Uterus (tissue), 4 donors: ENCODE measurements around the gene TTC6. TPM values are rescaled to one million over a fixed set of nuclear protein-coding genes. Genes with fewer than 3 reads are reported as not detected.

Source experiments
- DNase-seq, 2 donors: peaks; one replicate each; pipeline ENCODE4 v3.0.0-alpha.2; 2019 to 2020
- H3K27ac ChIP-seq, 2 donors: fragments of 200-600 bp; sonication (generic); 1 replicate in 1 of 2; 2 replicates in 1 of 2; pipeline ENCODE4 v1.5.1; 2016 to 2018
- H3K27me3 ChIP-seq, 2 donors: fragments of 200-600 bp; sonication (generic); one replicate each; pipeline ENCODE4 v1.5.1; 2018 to 2019; ENCODE audit warnings: control low read depth in 1 of 2
- H3K36me3 ChIP-seq, 2 donors: fragments of 200-600 bp; sonication (generic); one replicate each; pipeline ENCODE4 v1.5.1; 2019; ENCODE audit warnings: control low read depth in 1 of 2
- H3K4me1 ChIP-seq, 2 donors: fragments of 200-600 bp; sonication (generic); one replicate each; pipeline ENCODE4 v1.5.1; 2018 to 2019; ENCODE audit warnings: control low read depth in 1 of 2
- H3K4me3 ChIP-seq, 2 donors: fragments of 200-600 bp; sonication (generic); 1 replicate in 1 of 2; 2 replicates in 1 of 2; pipeline ENCODE4 v1.5.1; 2018 to 2019; ENCODE audit warnings: mild to moderate bottlenecking in 1 of 2
- H3K9me3 ChIP-seq, 2 donors: fragments of 200-600 bp; sonication (generic); one replicate each; pipeline ENCODE4 v1.5.1; 2019; ENCODE audit warnings: control low read depth in 1 of 2
- POLR2A ChIP-seq, 2 donors: fragments of 450-650 bp; IDR thresholded peaks; one replicate each; pipeline ENCODE4 v1.6.1; 2016; ENCODE audit warnings: antibody characterized with exemption in 2 of 2, mild to moderate bottlenecking in 1 of 2, moderate library complexity in 1 of 2
- intact Hi-C: fragments of 100-400 bp; cut with DNase I; formaldehyde crosslinking; loops from one replicate; pipeline ENCODE4 v1.15.1; 2023; ENCODE audit warnings: low total_unique reads
- total RNA-seq, 4 donors: library from RNA; depleted of rRNA in 3 of 4; stranded (reverse); fragments of >200 nt in 3 of 4; gene quantifications; one replicate each; pipeline versions ENCODE4 v1.1.0 to v1.2.4, GENCODE V29; 2014 to 2023
- TF ChIP-seq, protein P1 (sequence below), 4 experiments: fragments of 200-600 bp in 2 of 4; fragments of 450-650 bp in 2 of 4; sonication (generic) in 2 of 4; IDR thresholded peaks; one replicate each; pipeline ENCODE4 v1.5.1; 2016 to 2019; ENCODE audit warnings: antibody characterized with exemption in 4 of 4, mild to moderate bottlenecking in 2 of 4, moderate library complexity in 1 of 4
- donor health status: DM: yes; HTN: yes; CAD: no.

The TTC6 gene
- total RNA-seq, 4 donors from 2014 or later, result 0.07 TPM; not detected in 3

DNA sequence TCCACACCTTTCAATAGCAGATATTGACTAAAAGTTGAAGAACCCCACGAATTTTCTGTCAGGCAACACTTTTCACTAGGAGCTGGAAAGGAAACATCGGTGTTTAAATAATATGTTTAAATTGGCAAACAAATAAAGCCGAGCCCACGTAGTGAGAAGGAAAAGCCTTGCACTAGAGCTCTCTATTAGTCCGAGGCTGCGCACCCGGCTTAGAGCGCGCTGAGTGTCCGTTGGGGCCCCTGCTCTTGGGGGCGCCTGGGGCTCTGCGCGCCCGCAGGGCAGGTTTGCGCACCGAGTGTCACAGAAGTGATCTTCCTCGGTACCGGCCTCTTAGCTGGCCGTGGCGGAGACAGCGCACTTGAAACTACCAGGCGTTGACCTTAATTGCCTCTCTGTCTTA, 6.4 kb downstream of the TTC6 start:
- H3K27ac ChIP-seq, result no peak overlapping the region
- peaks cover 0 to 7% of the 10 kb centered on the region in 2 donors for H3K4me1 ChIP-seq
- DNase-seq, result no peak
- no peaks in the 10 kb centered on the region for H3K36me3 ChIP-seq
- no peak overlapping the region for H3K4me3 ChIP-seq
- intact Hi-C loops, result no loop called here
- H3K27me3 ChIP-seq, result peaks cover 7 to 58% of the 10 kb centered on the region in 2 donors
- H3K9me3 ChIP-seq, result no peaks in the 10 kb centered on the region
- no peak for TF ChIP-seq POLR2A (IDR thresholded peaks at IDR 0.05)
- TF ChIP-seq, protein P1, sequence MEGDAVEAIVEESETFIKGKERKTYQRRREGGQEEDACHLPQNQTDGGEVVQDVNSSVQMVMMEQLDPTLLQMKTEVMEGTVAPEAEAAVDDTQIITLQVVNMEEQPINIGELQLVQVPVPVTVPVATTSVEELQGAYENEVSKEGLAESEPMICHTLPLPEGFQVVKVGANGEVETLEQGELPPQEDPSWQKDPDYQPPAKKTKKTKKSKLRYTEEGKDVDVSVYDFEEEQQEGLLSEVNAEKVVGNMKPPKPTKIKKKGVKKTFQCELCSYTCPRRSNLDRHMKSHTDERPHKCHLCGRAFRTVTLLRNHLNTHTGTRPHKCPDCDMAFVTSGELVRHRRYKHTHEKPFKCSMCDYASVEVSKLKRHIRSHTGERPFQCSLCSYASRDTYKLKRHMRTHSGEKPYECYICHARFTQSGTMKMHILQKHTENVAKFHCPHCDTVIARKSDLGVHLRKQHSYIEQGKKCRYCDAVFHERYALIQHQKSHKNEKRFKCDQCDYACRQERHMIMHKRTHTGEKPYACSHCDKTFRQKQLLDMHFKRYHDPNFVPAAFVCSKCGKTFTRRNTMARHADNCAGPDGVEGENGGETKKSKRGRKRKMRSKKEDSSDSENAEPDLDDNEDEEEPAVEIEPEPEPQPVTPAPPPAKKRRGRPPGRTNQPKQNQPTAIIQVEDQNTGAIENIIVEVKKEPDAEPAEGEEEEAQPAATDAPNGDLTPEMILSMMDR (IDR thresholded peaks at IDR 0.05), result no peak

DNA sequence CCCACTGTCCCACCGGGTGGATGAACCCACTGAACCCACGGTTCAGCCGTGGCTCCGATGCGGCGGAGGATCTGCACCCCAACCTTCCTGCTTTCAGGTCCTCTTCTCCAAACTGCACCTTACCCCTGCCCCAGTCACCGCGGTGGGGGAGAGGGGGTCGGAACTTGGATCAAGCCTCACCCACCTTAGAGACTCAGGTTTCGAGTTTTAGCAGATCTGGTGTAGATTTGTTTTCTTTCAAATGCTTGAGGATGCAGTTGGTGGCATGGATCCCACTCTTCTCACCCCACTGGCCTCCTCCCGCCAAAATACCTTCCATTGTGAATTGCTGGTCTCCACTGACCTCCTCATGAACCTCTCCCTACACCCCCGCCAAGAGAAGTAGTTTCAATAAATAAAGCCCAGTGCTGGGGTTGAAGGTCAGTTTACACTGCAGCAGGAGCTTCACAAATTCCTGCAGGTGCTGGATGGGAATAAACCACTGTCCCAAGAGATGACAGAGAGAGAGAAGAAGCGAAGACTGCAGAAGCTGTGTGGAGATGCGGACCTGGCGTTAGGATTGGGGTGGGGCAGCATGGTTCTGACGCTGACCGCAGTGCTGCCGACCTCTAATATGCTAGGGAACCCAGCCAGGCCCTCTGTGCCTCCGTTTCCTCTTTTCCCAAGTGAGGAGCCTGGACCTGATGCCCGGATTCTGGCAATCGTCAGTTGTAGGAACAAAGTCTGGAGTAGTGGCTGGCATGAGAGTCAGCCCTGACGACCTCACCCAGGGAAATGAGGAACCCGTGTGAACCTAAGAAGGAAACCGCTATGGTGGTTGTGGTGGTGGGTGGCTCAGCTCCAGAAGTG, 7.4 kb downstream of the TTC6 start:
- intact Hi-C loops, result no loop called here
- Histone ChIP-seq H3K36me3 (no peaks in the 10 kb centered on the region), H3K4me3 (no peak overlapping the region), H3K27ac (no peak overlapping the region), H3K9me3 (no peaks in the 10 kb centered on the region), H3K27me3 (peaks cover 7 to 51% of the 10 kb centered on the region in 2 donors), H3K4me1 (peaks cover 0 to 7% of the 10 kb centered on the region in 2 donors)
- TF ChIP-seq POLR2A (IDR thresholded peaks at IDR 0.05), result no peak
- TF ChIP-seq, protein P1 (IDR thresholded peaks at IDR 0.05), result no peak
- no peak for DNase-seq

DNA sequence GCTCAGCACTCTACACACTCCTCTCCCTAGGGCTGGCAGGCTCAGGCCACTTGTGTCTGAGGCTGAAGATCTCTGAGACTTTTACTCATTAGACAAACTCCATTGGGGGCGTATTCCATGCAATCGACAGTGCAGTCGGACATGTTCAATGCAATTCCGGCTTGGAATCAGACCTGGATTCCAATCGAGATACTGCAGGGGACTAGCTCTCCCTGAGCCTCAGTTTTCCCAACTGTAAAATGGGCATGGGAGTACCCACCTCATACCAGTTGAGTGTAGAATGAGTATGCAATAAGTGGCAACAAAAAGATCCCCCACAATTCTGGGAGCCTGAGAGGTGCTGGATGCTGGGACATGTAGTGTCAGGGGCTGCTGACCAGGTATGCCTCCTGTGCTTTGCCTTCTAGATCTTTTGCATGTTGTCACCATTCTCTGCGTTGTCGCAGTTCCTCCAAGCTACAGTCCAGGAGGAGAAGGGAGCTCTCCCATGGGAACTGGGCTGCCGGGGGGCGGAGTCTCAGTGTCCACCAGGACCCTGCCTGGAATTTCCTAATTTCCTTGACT, 8.3 kb downstream of the TTC6 start:
- Histone ChIP-seq H3K27me3 (peaks cover 3 to 41% of the 10 kb centered on the region in 2 donors), H3K27ac (no peak overlapping the region), H3K9me3 (no peaks in the 10 kb centered on the region), H3K4me1 (no peaks in the 10 kb centered on the region), H3K4me3 (no peak overlapping the region), H3K36me3 (no peaks in the 10 kb centered on the region)
- DNase-seq, result no peak
- intact Hi-C loops, result no loop called here
- TF ChIP-seq POLR2A (IDR thresholded peaks at IDR 0.05), result no peak
- TF ChIP-seq, protein P1 (IDR thresholded peaks at IDR 0.05), result no peak

DNA sequence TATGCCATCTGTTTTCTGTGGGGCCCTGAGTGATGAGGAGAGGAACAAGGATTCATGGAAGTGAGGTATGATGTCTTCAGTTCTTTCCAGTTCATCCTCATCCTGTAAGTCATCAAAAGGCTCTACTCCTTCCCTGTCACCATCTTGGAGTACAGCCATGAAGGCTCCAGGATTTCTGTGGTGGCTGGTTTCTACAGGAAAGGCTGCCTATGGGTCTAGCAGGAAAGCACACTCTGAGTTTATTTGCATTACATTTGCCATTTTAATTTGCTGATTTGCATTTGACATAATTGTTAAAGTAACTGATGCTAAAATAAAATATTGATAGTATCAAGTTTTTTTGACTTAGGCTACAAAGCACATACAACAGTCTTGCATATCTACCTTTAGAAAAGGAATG, 11.2 kb downstream of the TTC6 start:
- Histone ChIP-seq H3K4me1 (no peaks in the 10 kb centered on the region), H3K36me3 (no peaks in the 10 kb centered on the region), H3K9me3 (no peaks in the 10 kb centered on the region), H3K27me3 (peaks cover 0 to 16% of the 10 kb centered on the region in 2 donors), H3K4me3 (no peak overlapping the region), H3K27ac (no peak overlapping the region)
- TF ChIP-seq POLR2A (IDR thresholded peaks at IDR 0.05), result no peak
- TF ChIP-seq, protein P1 (IDR thresholded peaks at IDR 0.05), result no peak
- no peak for DNase-seq
- intact Hi-C loops, result no loop called here

DNA sequence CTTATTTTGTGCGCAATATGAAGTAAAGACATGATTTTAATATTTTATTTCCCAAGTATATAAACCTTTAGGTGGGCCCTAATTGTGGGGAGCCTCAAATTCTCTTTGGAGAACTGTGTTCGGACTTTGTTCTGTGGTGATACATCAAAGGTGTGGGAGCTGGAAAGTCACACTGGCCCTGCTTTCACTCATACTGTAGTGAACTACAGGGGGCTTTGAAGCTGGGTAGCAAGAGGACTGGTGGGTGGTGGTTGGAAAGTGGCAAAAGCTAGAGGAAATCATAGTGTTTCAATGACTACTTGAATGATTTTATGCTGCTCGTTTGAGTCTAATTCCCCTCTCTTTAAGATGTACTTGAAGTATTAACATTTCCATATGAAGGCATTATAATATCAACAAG, 13.2 kb downstream of the TTC6 start:
- no peak for DNase-seq
- TF ChIP-seq, protein P1 (IDR thresholded peaks at IDR 0.05), result no peak
- TF ChIP-seq POLR2A (IDR thresholded peaks at IDR 0.05), result no peak
- Histone ChIP-seq H3K4me1 (no peaks in the 10 kb centered on the region), H3K27me3 (peaks cover 0 to 2% of the 10 kb centered on the region in 2 donors), H3K36me3 (no peaks in the 10 kb centered on the region), H3K4me3 (no peak overlapping the region), H3K9me3 (no peaks in the 10 kb centered on the region), H3K27ac (no peak overlapping the region)
- intact Hi-C loops, result no loop called here
